ENCODE results near the gene CCT8. TPM values are rescaled to one million over a fixed set of nuclear protein-coding genes. Genes with fewer than 3 reads are reported as not detected.

CCT8 gene
- total and polyA plus RNA-seq, 2 of the 4 experiments (the other 2 are of a cell fraction): 172 to 192 TPM

GRCh38 chr21:29064850-29065481 lies 8.5 kb downstream of the CCT8 start:
- no peak overlapping the region for H3K4me3 ChIP-seq (ENCODE audit: insufficient read depth, low read depth, low read length)
- no peak overlapping the region for H3K9ac ChIP-seq (ENCODE audit: low read depth, low read length)
- peaks cover 18 to 19% of the 10 kb centered on the region in 2 experiments; a peak in 3 of 4 replicates for H3K79me1 ChIP-seq (ENCODE audit: low read depth in 1 of 2, low read length in 2 of 2)
- peaks cover 53% of the 10 kb centered on the region for H3K36me3 ChIP-seq (ENCODE audit: control insufficient read depth, insufficient read depth, low read length)
- H4K8ac ChIP-seq (ENCODE audit: low read depth in 2 of 2, low read length in 2 of 2): no peak overlapping the region
- no TSS peak for BruUV-seq (replicated peaks)
- H3K9me3 ChIP-seq (ENCODE audit: control insufficient read depth, insufficient read depth, low read length): no peaks in the 10 kb centered on the region
- H3K4me1 ChIP-seq (ENCODE audit: control insufficient read depth, insufficient read depth, low read length): no peaks in the 10 kb centered on the region
- POLR2A ChIA-PET (ENCODE audit: unreplicated experiment): no interaction called here
- no peak overlapping the region for H2BK120ac ChIP-seq (ENCODE audit: low read depth, low read length)
- H3K23ac ChIP-seq (ENCODE audit: low read depth, low read length): no peak overlapping the region
- in situ Hi-C loops (cut with MboI; ENCODE audit: low sequenced_read_pairs): loop anchor here (5.0 kb wide), 1 partner anchor 33 kb away; no protein-coding TSS in a partner anchor
- no peak overlapping the region for H3K14ac ChIP-seq (replicated peaks; ENCODE audit: low read depth, low read length)
- no peak overlapping the region for H3K56ac ChIP-seq (ENCODE audit: extremely low read depth, insufficient read depth, low read length)
- CTCF ChIA-PET: no interaction called here
- H2AK5ac ChIP-seq (ENCODE audit: low read depth, low read length): no peak overlapping the region
- TF ChIP-seq, protein P1, sequence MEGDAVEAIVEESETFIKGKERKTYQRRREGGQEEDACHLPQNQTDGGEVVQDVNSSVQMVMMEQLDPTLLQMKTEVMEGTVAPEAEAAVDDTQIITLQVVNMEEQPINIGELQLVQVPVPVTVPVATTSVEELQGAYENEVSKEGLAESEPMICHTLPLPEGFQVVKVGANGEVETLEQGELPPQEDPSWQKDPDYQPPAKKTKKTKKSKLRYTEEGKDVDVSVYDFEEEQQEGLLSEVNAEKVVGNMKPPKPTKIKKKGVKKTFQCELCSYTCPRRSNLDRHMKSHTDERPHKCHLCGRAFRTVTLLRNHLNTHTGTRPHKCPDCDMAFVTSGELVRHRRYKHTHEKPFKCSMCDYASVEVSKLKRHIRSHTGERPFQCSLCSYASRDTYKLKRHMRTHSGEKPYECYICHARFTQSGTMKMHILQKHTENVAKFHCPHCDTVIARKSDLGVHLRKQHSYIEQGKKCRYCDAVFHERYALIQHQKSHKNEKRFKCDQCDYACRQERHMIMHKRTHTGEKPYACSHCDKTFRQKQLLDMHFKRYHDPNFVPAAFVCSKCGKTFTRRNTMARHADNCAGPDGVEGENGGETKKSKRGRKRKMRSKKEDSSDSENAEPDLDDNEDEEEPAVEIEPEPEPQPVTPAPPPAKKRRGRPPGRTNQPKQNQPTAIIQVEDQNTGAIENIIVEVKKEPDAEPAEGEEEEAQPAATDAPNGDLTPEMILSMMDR (conservative IDR thresholded peaks at IDR 0.05; ENCODE audit: low read depth, low read length): no peak
- TF ChIP-seq FOS (IDR thresholded peaks at IDR 0.05; ENCODE audit: low read depth, low read length) (no peak), BHLHE40 (IDR thresholded peaks at IDR 0.05; ENCODE audit: low read depth, low read length) (no peak), CHD1 (IDR thresholded peaks at IDR 0.05; ENCODE audit: low read depth, low read length) (no peak), POLR2A (IDR thresholded peaks at IDR 0.05; ENCODE audit: low read depth, low read length) (no peak), SMC3 (IDR thresholded peaks at IDR 0.05; ENCODE audit: low read depth, low read length) (no peak), USF2 (IDR thresholded peaks at IDR 0.05; ENCODE audit: low read depth, low read length) (no peak), NFE2L2 (IDR thresholded peaks at IDR 0.05; ENCODE audit: low read depth, low read length) (no peak), MXI1 (IDR thresholded peaks at IDR 0.05; ENCODE audit: borderline replicate concordance, low read depth, low read length) (no peak), ELK1 (IDR thresholded peaks at IDR 0.05; ENCODE audit: borderline replicate concordance, low read depth, low read length) (no peak)
- ATAC-seq (ENCODE audit: low read depth): no peak
- no peak for DNase-seq
- H4K91ac ChIP-seq (ENCODE audit: insufficient read depth, low read depth, low read length): no peak overlapping the region
- dilution Hi-C loops (cut with HindIII; ENCODE audit: low sequenced_read_pairs, unreplicated experiment): no loop called here
- H2AK9ac ChIP-seq (replicated peaks; ENCODE audit: low read depth, low read length, poor library complexity): no peak overlapping the region
- H4K5ac ChIP-seq (ENCODE audit: low read depth, low read length): no peak overlapping the region
- no peak overlapping the region for H2BK15ac ChIP-seq (ENCODE audit: low read depth, low read length)
- H3K4ac ChIP-seq (ENCODE audit: low read depth, low read length): no peak overlapping the region
- no CpG with 5 or more reads among the region's 3 CpGs for whole genome bisulfite sequencing, 2 experiments (ENCODE audit: extremely low coverage in 2 of 2, insufficient read length in 1 of 2)
- no peak overlapping the region for H3K27ac ChIP-seq (ENCODE audit: insufficient read depth, low read length)
- no peaks in the 10 kb centered on the region for H3K27me3 ChIP-seq (ENCODE audit: control insufficient read depth, insufficient read depth, low read length)
- H2BK20ac ChIP-seq (ENCODE audit: low read depth, low read length): no peak overlapping the region
- no peak overlapping the region for H2AFZ ChIP-seq (replicated peaks; ENCODE audit: low read length, poor library complexity)
- intact Hi-C loops (cut with micrococcal nuclease): loop anchor here (5.0 kb wide), 1 partner anchor 33 kb away; no protein-coding TSS in a partner anchor
- no peaks in the 10 kb centered on the region for H3K9me1 ChIP-seq (ENCODE audit: insufficient read depth, low read length)
- no peak overlapping the region for H3K18ac ChIP-seq (ENCODE audit: low read depth, low read length)
- peaks cover 6% of the 10 kb centered on the region; the same call in 1 of the 2 replicates for H4K20me1 ChIP-seq (ENCODE audit: insufficient read depth, low read length)
- no peak overlapping the region for H3K4me2 ChIP-seq (ENCODE audit: low read depth, low read length)
- no peak overlapping the region for H2BK5ac ChIP-seq (ENCODE audit: low read depth, low read length, poor library complexity, severe bottlenecking)

Data from IMR-90 (cell line).